ENCODE data around the gene HTRA1.

- no peak for TF ChIP-seq ZFP30 (CRISPR knock-in tag; IDR thresholded peaks at IDR 0.05)
- no peak for TF ChIP-seq ARNTL (CRISPR knock-in tag; IDR thresholded peaks at IDR 0.05; ENCODE audit: borderline replicate concordance, low read depth)
- no peak for TF ChIP-seq TOX (CRISPR knock-in tag; IDR thresholded peaks at IDR 0.05; ENCODE audit: borderline replicate concordance)
- TF ChIP-seq PPARA (CRISPR knock-in tag; IDR thresholded peaks at IDR 0.05; ENCODE audit: borderline replicate concordance), result no peak
- no peak for TF ChIP-seq CREB5 (CRISPR knock-in tag; IDR thresholded peaks at IDR 0.05; ENCODE audit: low read depth)
- TF ChIP-seq ZFP3 (CRISPR knock-in tag; IDR thresholded peaks at IDR 0.05), result no peak
- no peak for TF ChIP-seq OSR1 (CRISPR knock-in tag; IDR thresholded peaks at IDR 0.05)
- TF ChIP-seq TSHZ2 (CRISPR knock-in tag; IDR thresholded peaks at IDR 0.05), result no peak
- TF ChIP-seq RARB (CRISPR knock-in tag; IDR thresholded peaks at IDR 0.05), result no peak
- no peak for TF ChIP-seq GLIS3 (CRISPR knock-in tag; IDR thresholded peaks at IDR 0.05)
- no peak for TF ChIP-seq PATZ1 (CRISPR knock-in tag; IDR thresholded peaks at IDR 0.05; ENCODE audit: borderline replicate concordance)
- no peak for TF ChIP-seq TCF4 (CRISPR knock-in tag; IDR thresholded peaks at IDR 0.05; ENCODE audit: borderline replicate concordance)
These were observed 64.4 kb downstream of the HTRA1 start for GRCh38 chr10:122525788-122526187.

Measured in SK-N-SH treated with all-trans-retinoic acid at 6 μM for 48 hours (cell line).